NK-92 treated with Interleukin-12 subunit alpha and Interleukin-12 subunit beta, amount 100 ng/mL, for 24 hours (cell line): ENCODE results near the gene SIRT3.

Source experiments
- DNase-seq: peaks from one replicate; lab custom pipeline; 2025; lab: John Stamatoyannopoulos, UW

Gene SIRT3

DNA sequence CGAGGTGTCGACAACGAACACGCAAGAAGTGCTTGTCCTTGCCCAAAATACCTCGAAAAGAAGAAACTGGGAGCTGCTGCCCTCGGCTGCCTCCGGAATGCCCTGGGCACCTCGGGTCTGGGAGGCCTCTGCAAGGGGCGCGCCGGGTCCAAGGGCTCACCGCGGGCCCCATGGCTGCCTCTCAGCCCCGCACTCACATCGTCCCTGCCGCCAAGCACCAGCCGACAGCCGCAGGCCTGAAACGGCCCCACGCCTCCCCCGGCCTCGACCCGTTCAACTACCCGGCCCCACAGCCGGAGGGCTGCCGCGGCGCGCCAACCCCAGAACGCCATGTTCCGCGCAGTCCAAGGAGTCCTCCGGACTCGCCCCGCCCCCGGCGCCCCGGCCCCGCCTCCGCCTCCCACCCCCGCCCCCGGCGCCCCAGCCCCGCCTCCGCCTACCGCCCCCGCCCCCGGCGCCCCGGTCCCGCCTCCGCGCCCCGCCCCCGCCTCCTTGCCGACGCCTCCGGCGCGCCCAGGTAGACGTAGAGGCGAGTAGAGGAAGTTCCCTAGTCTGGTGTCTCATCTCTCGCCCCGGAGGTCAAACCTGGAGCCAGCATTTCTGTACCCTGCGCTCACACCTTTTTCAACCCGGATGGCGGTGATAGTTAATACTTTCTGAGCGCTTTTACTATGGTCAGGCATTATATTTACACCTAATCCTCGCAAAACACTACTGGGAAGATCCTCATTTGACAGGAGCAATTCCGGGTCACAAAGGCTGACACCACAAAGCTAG is at the start of gene SIRT3:
Gene SIRT3, minus strand, starts transcription at position 346 of the 777 bp plus-strand sequence. Its CDS starts 14 bp downstream, at position 332.
- DNase-seq, result peak; percentile 82

- no peak for DNase-seq
Observed at GRCh38 chr11:285894-286220, 49.7 kb upstream of the SIRT3 start.

DNA sequence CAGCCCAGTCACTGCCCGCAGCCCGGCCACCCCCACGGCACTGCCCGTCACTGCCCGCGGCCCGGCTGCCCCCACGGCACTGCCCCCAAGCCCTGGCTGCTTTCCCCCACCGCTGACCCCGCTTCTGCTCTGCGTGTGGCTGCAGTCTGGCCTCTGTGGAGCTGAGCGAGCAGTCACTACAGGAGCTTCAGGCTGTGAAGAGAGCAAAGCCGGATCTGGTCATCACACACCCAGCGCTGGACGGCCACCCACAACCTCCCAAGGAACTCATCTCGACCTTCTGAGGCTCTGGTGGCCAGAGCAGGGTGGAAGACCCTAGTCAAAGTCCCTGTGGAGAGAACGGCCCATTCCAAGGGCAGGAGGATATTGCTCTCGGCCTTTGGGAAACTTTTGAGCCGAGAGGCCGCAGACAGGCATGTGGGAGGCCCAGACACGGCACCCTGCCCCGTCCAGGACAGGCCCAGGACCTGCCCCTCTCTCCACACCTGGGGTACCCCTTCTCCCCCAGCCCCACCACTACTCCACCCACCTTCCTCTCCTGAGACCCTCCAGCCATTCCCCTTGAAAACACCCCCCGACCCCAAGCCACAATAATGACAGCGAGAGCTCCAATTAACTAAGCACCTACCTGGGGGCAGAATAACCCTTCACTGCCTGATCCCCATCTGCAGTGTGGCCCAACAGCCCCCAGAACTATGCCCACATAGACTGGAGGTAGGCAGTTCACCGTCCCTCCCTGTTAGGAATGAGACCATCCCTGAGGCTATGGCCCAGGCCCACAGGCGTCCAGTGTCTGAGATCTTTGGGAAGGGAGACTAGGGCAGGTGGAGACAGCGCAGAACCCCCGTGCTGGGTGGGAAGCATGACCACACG is 49.1 kb upstream of the SIRT3 start:
- DNase-seq, result no peak

DNA sequence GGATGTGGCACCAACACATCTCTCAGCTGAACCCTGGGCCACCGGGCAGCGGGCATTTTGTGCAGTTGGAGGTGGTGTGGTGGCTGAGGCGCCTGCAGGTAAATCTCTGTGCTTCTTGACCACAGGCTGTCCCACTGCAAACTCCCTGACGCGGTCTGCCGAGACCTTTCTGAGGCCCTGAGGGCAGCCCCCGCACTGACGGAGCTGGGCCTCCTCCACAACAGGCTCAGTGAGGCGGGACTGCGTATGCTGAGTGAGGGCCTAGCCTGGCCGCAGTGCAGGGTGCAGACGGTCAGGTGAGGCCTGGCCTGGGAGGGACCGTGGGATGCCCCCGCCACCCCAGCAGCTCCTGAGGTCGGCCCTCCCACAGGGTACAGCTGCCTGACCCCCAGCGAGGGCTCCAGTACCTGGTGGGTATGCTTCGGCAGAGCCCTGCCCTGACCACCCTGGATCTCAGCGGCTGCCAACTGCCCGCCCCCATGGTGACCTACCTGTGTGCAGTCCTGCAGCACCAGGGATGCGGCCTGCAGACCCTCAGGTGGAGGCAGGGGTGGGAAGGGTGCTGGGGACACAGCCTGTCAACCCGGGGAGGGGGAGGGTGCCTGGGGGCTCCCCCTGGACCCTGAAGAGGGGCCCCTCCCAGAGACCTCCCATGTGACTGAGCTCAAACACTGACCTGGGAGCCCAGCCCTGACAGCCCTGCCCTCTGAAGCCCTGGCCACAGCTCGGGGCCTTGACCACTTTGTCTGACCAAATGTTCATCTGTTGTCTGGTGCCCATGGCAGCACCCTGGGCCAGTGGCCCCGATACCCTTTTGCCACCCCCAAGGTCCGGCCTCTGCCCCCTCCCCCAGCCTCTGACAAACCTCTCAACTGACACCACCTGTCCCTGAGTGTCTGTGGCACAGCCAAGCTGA is 48.2 kb upstream of the SIRT3 start:
- DNase-seq, result no peak

- no peak for DNase-seq
Observed at GRCh38 chr11:283405-284104, 47.4 kb upstream of the SIRT3 start.

DNA sequence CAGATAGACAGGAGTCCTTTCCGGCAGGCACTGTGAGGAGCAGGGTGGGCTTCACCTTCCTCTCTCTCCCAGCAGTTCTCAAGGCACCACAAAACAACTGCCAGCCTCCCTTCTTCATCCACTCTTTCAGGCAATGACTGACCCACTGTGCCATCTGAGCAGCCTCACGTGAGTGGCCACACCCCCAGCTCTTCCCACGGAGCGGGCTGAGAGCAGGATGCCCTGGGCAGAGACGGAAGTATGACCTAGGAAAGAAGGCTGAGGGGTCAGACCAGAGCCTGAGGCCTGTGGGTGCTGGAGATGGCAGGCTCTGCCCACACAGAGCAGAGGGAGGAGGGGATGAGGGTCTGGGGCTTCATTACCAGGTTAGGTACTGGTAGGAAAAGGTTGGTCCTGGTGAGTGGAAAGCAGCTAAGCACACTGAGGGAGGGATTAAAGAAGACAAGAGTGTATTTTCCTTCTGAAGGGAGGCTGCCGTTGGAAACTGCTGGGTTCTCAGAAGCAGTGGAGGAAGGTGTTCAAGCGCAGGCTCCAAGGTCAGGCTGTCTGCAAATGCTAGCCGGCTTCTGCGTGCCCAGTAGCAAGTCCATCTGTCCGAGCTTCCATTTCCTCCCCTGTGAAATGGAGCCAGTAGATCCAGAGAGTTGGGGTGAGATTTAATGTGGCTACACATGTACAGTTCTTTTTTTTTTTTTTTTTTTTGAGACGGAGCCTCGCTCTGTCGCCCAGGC is 46.7 kb upstream of the SIRT3 start:
- no peak for DNase-seq

DNA sequence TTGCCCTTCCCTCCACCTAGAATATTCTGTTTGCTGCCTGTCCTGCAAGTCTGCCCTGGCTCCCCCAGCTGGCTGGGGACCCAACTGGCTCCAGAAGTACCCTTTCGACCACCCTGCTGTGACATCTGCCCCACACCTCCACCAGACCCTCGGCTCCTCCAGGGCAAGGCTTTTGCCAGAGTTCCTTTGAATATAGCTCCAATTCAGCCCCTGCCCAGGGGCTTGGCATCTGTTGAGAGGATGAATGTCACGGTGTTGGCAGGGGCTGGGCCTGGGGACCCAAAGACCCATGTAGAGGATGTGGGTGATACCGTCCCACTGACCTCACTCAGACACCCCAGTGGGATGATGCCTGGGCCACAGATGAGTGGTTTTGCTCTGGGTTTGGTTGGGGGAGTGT is 46.0 kb upstream of the SIRT3 start:
- no peak for DNase-seq

- DNase-seq, result no peak
Observed at GRCh38 chr11:281486-282161, 45.5 kb upstream of the SIRT3 start.

DNA sequence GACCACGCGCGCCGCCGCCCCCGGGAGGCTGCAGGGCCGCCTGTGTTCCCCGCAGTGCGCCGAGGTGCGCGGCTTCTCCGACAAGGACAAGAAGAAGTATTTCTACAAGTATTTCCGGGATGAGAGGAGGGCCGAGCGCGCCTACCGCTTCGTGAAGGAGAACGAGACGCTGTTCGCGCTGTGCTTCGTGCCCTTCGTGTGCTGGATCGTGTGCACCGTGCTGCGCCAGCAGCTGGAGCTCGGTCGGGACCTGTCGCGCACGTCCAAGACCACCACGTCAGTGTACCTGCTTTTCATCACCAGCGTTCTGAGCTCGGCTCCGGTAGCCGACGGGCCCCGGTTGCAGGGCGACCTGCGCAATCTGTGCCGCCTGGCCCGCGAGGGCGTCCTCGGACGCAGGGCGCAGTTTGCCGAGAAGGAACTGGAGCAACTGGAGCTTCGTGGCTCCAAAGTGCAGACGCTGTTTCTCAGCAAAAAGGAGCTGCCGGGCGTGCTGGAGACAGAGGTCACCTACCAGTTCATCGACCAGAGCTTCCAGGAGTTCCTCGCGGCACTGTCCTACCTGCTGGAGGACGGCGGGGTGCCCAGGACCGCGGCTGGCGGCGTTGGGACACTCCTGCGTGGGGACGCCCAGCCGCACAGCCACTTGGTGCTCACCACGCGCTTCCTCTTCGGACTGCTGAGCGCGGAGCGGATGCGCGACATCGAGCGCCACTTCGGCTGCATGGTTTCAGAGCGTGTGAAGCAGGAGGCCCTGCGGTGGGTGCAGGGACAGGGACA is 44.8 kb upstream of the SIRT3 start:
- no peak for DNase-seq

- no peak for DNase-seq
Observed at GRCh38 chr11:279966-280705, 44.0 kb upstream of the SIRT3 start.

GRCh38 chr11:279040-279965 is 43.2 kb upstream of the SIRT3 start:
- no peak for DNase-seq

GRCh38 chr11:278001-278951 is 42.1 kb upstream of the SIRT3 start, which contains the start of gene NLRP6:
Gene NLRP6 (plus strand): TSS chr11:278407. CDS start chr11:278570, 163 bp downstream.
- no peak for DNase-seq

GRCh38 chr11:276219-276618 is 40.1 kb upstream of the SIRT3 start:
- no peak for DNase-seq

DNA sequence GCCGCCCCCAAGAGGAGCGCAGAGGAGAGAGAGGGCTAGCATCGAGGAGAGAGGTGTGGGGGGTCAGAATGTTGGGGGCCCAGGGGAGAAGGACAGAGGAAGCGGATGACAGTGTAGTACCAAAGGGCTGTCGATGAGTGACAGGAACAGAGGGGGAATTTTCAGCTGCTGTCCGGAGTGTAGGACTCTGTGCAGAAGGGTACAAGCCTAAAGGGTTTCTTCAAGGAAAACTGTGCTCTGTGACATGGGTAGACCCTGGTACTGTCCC is 36.7 kb upstream of the SIRT3 start:
- no peak for DNase-seq

GRCh38 chr11:272195-272930 is 36.2 kb upstream of the SIRT3 start:
- DNase-seq, result no peak

DNA sequence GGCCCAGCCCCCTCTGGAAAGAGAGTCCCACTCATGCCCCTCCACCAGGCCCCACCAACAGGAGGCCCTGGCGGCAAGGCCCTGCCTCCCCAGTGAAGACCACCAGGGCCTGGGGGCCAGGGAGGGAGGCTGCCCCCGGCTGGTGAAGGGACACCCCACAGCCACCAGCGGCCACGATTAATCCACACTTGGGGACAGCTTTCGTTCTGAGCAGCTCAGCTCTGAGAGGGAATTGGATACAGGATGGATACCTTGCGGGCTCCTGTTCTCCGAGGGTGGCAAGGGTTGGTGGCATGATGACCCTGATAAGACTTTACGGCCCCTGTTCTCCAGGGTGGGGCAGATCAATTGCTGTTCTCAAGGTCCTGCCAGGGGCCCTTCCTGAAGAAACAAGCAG is 35.2 kb upstream of the SIRT3 start:
- DNase-seq, result no peak
